ENCODE measurements around the gene RBKS. TPM values are rescaled to one million over a fixed set of nuclear protein-coding genes. Genes with fewer than 3 reads are reported as not detected.

Gene RBKS
- total and polyA plus RNA-seq, 2 of the 8 experiments (the other 6 are each of a cell fraction or from before 2014, with no cell fraction given): 1.1 to 1.5 TPM

DNA sequence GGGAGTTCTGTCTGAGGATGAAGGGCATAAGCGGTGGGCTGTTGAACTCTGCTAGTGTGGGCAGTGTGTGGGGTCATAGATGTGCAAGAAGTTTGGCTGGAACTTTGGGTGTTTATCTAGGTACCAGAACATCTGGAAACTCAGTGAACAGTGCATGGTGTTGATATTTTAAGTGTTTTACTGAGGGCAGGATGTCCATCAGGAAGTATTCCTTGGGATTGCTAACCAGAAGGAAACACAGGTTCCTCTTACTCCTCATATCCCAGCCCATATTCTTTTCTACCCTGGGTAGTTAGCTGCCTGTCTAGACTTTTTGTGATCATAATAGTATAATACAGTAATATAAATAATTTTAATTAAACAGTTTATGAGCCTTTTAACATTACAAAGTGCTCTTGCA is 15.9 kb upstream of the RBKS start (continued):
- TF ChIP-seq SIRT6 (IDR thresholded peaks at IDR 0.05; ENCODE audit: low read length) (no peak), HDAC2 (IDR thresholded peaks at IDR 0.05; ENCODE audit: borderline replicate concordance in 1 of 2, low read depth in 2 of 2, low read length in 2 of 2) (no peak), CHD2 (IDR thresholded peaks at IDR 0.05; ENCODE audit: low read length) (no peak), SP2 (IDR thresholded peaks at IDR 0.05; ENCODE audit: low read length) (no peak)

All from H1 (cell line).